Mononuclear cell (primary cell): ENCODE measurements around the gene UBL4A. TPM values are rescaled to one million over a fixed set of nuclear protein-coding genes. Genes with fewer than 3 reads are reported as not detected.

ENCODE experiments used
- H3K27me3 ChIP-seq: 2 replicates; pipeline ENCODE4 v1.6.0; 2011; ENCODE audit warnings: low read length, control low read depth; ENCODE audit not compliant: insufficient read depth
- H3K4me1 ChIP-seq: 2 replicates; pipeline ENCODE4 v1.5.1; 2011; ENCODE audit warnings: mild to moderate bottlenecking, low read length, control low read depth; ENCODE audit not compliant: insufficient read depth
- H3K4me3 ChIP-seq: 2 replicates; pipeline ENCODE4 v1.5.1; 2011; ENCODE audit warnings: mild to moderate bottlenecking, low read length, moderate library complexity
- H3K9me3 ChIP-seq: 2 replicates; pipeline ENCODE4 v1.5.1; 2011; ENCODE audit warnings: low read depth, mild to moderate bottlenecking, control low read depth, low read length
- total RNA-seq: library from RNA; depleted of rRNA; stranded (reverse); fragments of >200 nt; gene quantifications from one replicate; pipeline ENCODE4 v1.2.3, GENCODE V29; 2012

UBL4A gene
- total RNA-seq, 1 donor: 15.2 TPM

GRCh38 chrX:154478728-154479622, 7.4 kb downstream of the UBL4A start, which contains the start of gene LAGE3:
Gene LAGE3, minus strand, starts transcription at chrX:154479281. Its CDS starts 366 bp downstream, at chrX:154478915.
- Histone ChIP-seq H3K9me3 (no peaks in the 10 kb centered on the region), H3K4me1 (peaks cover 12% of the 10 kb centered on the region), H3K4me3 (peak within 1 kb of the TSS; percentile 38), H3K27me3 (no peaks in the 10 kb centered on the region)

DNA sequence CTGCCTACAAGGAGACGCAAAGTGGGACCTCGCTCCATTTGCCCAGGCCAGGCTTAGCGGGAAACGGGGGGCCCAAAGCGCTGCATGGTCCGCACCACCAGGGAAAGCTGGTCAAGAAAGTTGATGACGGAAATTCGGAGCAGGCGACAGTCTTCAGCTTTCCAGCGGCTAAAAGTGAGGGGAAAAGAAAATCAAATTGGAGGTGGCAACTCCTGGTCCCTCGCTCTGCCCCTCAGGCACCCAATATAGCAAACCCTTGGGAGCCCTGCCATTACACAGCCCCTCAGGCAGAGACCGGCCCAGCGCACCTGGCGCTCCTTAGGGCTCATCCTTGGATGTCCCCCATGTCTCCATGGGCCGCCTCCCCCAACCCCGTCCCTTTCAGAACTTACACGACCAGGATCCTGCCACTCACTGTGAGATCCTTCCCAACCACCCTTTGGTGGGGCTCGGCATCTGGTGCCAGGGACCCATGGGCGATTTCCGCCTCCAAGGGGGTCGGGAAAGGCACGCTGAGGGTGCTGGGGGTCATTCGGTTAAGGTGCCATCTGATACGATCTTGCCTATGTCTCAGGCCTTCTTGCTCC, 8.4 kb downstream of the UBL4A start:
- no peaks in the 10 kb centered on the region for H3K9me3 ChIP-seq
- H3K4me1 ChIP-seq: peaks cover 12% of the 10 kb centered on the region
- H3K27me3 ChIP-seq: no peaks in the 10 kb centered on the region
- peak overlapping the region; percentile 38 for H3K4me3 ChIP-seq

DNA sequence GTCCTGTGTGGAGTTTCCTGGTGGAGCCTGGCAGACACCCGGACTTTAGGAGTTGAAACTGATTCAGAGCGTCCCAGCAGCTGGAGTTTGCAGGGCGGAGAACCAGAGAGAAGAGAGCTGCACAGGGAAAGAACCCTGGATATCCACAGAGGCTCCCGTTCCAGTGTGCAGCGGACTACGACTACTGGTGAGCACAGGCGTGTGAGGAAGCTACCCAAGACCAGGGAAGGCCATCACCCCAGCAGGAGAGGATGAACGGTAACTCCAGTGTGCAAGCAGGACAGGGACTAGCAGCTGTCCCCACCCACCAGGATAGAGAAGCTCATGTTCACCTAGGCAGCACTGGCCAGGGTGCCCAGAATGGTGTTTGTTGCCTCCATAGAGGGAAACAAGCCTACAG, 9.6 kb downstream of the UBL4A start:
- Histone ChIP-seq H3K4me3 (no peak overlapping the region), H3K27me3 (no peaks in the 10 kb centered on the region), H3K4me1 (peaks cover 12% of the 10 kb centered on the region), H3K9me3 (no peaks in the 10 kb centered on the region)

GRCh38 chrX:154473683-154474082, 12.7 kb downstream of the UBL4A start:
- H3K4me1 ChIP-seq: peaks cover 5% of the 10 kb centered on the region
- no peaks in the 10 kb centered on the region for H3K9me3 ChIP-seq
- H3K4me3 ChIP-seq: no peak overlapping the region
- H3K27me3 ChIP-seq: no peaks in the 10 kb centered on the region

- H3K4me1 ChIP-seq: peaks cover under 1% of the 10 kb centered on the region
- H3K9me3 ChIP-seq: no peaks in the 10 kb centered on the region
- no peaks in the 10 kb centered on the region for H3K27me3 ChIP-seq
- no peak overlapping the region for H3K4me3 ChIP-seq
Observed at GRCh38 chrX:154472685-154473632, 13.5 kb downstream of the UBL4A start.

DNA sequence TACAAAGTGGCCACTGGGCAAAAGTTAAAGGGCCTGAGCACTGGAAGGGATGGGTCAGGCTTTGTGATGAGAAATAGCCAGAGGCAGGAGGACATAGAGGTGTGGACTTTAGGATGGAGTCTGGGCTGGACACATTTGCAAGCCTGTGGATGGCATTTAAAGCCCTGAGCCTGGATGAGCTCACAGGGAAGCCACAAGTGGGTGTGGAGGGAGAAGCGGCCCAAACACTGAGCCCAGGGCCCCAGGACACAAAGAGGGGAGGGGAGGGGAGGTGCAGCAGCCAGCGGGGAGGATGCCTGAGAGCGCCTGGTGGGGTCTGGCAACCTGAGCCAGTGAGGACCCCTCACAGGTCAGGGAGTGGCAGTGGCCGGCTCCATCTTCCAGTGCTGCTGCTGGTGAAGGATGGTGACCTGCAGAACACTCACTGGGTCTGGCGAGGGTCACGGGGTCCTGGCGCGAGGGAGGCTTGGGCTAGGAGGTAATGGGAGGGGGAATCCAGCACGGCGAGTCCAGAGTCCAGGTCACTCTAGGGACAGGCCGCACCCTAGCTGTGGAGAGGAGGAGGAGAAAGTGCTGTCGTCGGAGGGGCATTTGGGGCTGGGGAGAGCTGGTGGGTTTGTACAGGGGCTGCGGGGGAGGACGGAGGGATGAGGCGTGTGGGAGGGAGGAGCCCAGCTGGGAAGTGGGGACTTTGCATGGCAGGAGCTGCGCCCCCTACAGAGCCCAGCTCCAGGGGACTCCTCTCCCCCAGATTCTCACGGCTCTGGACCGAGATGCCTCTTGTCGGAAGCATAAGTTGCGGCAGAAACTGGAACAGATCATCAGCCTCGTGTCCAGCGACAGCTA, 14.4 kb downstream of the UBL4A start:
- Histone ChIP-seq H3K4me3 (no peak overlapping the region), H3K27me3 (no peaks in the 10 kb centered on the region), H3K9me3 (no peaks in the 10 kb centered on the region), H3K4me1 (no peaks in the 10 kb centered on the region)

GRCh38 chrX:154470914-154471568, 15.4 kb downstream of the UBL4A start:
- Histone ChIP-seq H3K27me3 (no peaks in the 10 kb centered on the region), H3K9me3 (no peaks in the 10 kb centered on the region), H3K4me3 (no peak overlapping the region), H3K4me1 (no peaks in the 10 kb centered on the region)

DNA sequence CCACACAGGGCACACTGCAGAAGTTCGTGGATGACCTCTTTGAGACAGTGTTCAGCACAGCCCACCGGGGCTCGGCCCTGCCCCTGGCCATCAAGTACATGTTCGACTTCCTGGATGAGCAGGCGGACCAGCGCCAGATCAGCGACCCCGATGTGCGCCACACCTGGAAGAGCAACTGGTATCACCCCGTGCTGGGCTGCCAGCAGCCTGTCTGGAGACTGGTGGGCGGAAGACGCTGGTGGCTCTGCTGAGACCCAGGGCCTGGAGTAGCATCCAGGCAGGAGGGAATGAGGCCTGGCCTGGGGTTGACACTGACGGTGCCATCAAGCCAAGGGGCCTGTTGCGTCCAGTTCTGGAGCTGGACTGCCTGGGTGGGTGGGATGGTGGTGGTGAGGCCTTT, 16.0 kb downstream of the UBL4A start:
- H3K9me3 ChIP-seq: no peaks in the 10 kb centered on the region
- no peak overlapping the region for H3K4me3 ChIP-seq
- no peaks in the 10 kb centered on the region for H3K27me3 ChIP-seq
- H3K4me1 ChIP-seq: no peaks in the 10 kb centered on the region

DNA sequence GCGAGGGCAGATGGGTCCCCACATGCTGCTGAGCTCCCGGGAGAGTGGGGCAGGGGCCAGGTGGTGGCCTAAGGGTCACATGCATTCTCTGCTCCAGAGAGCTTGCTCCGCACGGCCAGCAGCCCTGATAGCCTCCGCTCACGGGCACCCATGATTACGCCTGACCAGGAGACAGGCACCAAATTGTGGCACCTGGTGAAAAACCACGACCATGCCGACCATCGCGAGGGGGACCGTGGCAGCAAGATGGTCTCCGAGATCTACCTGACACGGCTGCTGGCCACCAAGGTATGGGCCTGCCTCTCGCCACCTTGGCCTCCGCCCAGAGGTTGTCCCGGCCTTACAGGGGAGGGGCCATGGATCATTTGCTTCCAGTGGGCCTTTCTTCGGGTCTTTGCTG, 16.5 kb downstream of the UBL4A start:
- no peak overlapping the region for H3K4me3 ChIP-seq

GRCh38 chrX:154469114-154469513, 17.3 kb downstream of the UBL4A start:
- Histone ChIP-seq H3K27me3 (no peaks in the 10 kb centered on the region), H3K9me3 (no peaks in the 10 kb centered on the region), H3K4me1 (no peaks in the 10 kb centered on the region), H3K4me3 (no peak overlapping the region)

More for the DNA sequence above, 16.5 kb downstream of the UBL4A start:
- Histone ChIP-seq H3K4me1 (no peaks in the 10 kb centered on the region), H3K27me3 (no peaks in the 10 kb centered on the region), H3K9me3 (no peaks in the 10 kb centered on the region)

- Histone ChIP-seq H3K4me1 (no peaks in the 10 kb centered on the region), H3K27me3 (no peaks in the 10 kb centered on the region), H3K9me3 (no peaks in the 10 kb centered on the region), H3K4me3 (no peak overlapping the region)
Observed at GRCh38 chrX:154468217-154468616, 18.2 kb downstream of the UBL4A start.

- Histone ChIP-seq H3K4me1 (no peaks in the 10 kb centered on the region), H3K4me3 (no peak overlapping the region), H3K27me3 (no peaks in the 10 kb centered on the region), H3K9me3 (no peaks in the 10 kb centered on the region)
Observed at GRCh38 chrX:154467556-154467955, 18.9 kb downstream of the UBL4A start.

DNA sequence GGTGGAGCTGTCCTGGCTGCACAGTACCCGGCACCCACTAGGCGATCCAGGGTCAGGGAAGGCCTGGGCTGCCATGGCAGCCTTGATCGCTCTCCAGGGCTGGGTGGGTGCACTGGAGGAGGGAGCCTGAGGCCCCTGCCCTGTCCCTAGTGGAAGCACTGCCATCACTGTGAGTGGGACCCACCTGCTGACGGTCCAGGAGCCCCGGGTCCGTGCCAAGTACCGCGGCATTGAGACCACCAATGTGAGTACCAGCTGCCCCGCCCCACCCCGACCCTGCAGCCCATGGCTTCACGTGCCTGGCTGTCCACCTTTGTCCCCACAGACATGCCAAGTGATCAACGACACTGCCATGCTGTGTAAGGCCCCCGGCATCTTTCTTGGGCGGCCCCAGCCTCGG, 19.5 kb downstream of the UBL4A start:
- Histone ChIP-seq H3K4me1 (no peaks in the 10 kb centered on the region), H3K27me3 (no peaks in the 10 kb centered on the region), H3K4me3 (no peak overlapping the region), H3K9me3 (no peaks in the 10 kb centered on the region)

DNA sequence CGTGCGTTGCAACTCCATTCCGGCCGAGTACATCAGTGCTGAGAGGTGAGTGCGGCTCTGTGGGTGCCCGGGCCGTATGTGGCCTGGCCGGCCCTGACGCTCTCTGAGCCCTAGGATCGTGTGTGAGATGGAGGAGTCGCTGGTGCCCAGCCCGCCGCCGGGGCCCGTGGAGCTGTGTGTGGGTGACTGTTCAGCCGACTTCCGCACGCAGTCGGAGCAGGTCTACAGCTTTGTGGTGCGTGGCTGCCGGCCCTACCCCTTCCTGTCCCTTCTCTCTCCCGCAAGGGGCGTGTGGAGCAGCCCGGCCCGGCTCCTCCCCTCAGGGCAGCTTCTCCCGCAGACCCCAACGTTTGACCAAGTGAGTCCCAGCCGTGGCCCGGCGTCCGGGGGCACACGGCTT, 20.4 kb downstream of the UBL4A start:
- H3K4me3 ChIP-seq: no peak overlapping the region
- H3K27me3 ChIP-seq: no peaks in the 10 kb centered on the region
- no peaks in the 10 kb centered on the region for H3K9me3 ChIP-seq
- no peaks in the 10 kb centered on the region for H3K4me1 ChIP-seq
